ENCODE measurements around the gene NAXD.

Gene NAXD

GRCh38 chr13:110683921-110684320 is 68.6 kb downstream of the NAXD start:
- DNase-seq (ENCODE audit: low read depth in 1 of 2, low spot score in 1 of 2): no peak
- TF ChIP-seq POLR2AphosphoS5 (IDR thresholded peaks at IDR 0.05; ENCODE audit: low read depth): no peak
- no peak for TF ChIP-seq REST (IDR thresholded peaks at IDR 0.05; ENCODE audit: insufficient replicate concordance, low read depth)
- TF ChIP-seq GABPA (IDR thresholded peaks at IDR 0.05; ENCODE audit: low read depth): no peak
- TF ChIP-seq SPI1 (IDR thresholded peaks at IDR 0.05; ENCODE audit: borderline replicate concordance, low read depth): no peak
- TF ChIP-seq CTCF (IDR thresholded peaks at IDR 0.05; ENCODE audit: insufficient read depth, low read length): no peak

GRCh38 chr13:110684388-110685056 is 69.2 kb downstream of the NAXD start:
- no peaks in the 10 kb centered on the region for H3K27me3 ChIP-seq (ENCODE audit: insufficient read depth, poor library complexity, severe bottlenecking)
- TF ChIP-seq POLR2AphosphoS5 (IDR thresholded peaks at IDR 0.05; ENCODE audit: low read depth): no peak
- no peak for TF ChIP-seq REST (IDR thresholded peaks at IDR 0.05; ENCODE audit: insufficient replicate concordance, low read depth)
- no peak for TF ChIP-seq GABPA (IDR thresholded peaks at IDR 0.05; ENCODE audit: low read depth)
- no peak for TF ChIP-seq SPI1 (IDR thresholded peaks at IDR 0.05; ENCODE audit: borderline replicate concordance, low read depth)
- no peak for TF ChIP-seq CTCF (IDR thresholded peaks at IDR 0.05; ENCODE audit: insufficient read depth, low read length)
- no peak for DNase-seq (ENCODE audit: low read depth in 1 of 2, low spot score in 1 of 2)
- no peak overlapping the region for H3K4me3 ChIP-seq (replicated peaks; ENCODE audit: insufficient read depth, low read length)
- H3K27ac ChIP-seq (replicated peaks): no peak overlapping the region

More at GRCh38 chr13:110683921-110684320, 68.6 kb downstream of the NAXD start:
- Histone ChIP-seq H3K27ac (replicated peaks) (no peak overlapping the region), H3K27me3 (ENCODE audit: insufficient read depth, poor library complexity, severe bottlenecking) (no peaks in the 10 kb centered on the region), H3K4me3 (replicated peaks; ENCODE audit: insufficient read depth, low read length) (no peak overlapping the region)

- TF ChIP-seq SPI1 (IDR thresholded peaks at IDR 0.05; ENCODE audit: borderline replicate concordance, low read depth) (no peak), GABPA (IDR thresholded peaks at IDR 0.05; ENCODE audit: low read depth) (no peak), CTCF (IDR thresholded peaks at IDR 0.05; ENCODE audit: insufficient read depth, low read length) (no peak), REST (IDR thresholded peaks at IDR 0.05; ENCODE audit: insufficient replicate concordance, low read depth) (no peak), POLR2AphosphoS5 (IDR thresholded peaks at IDR 0.05; ENCODE audit: low read depth) (no peak)
- no peaks in the 10 kb centered on the region for H3K27me3 ChIP-seq (ENCODE audit: insufficient read depth, poor library complexity, severe bottlenecking)
- DNase-seq (ENCODE audit: low read depth in 1 of 2, low spot score in 1 of 2): no peak
- no peak overlapping the region for H3K27ac ChIP-seq (replicated peaks)
- no peak overlapping the region for H3K4me3 ChIP-seq (replicated peaks; ENCODE audit: insufficient read depth, low read length)
Observed at GRCh38 chr13:110685305-110686020, 70.1 kb downstream of the NAXD start.
